ENCODE measurements around the gene RBM28.

The RBM28 gene

GRCh38 chr7:128255271-128255670 is 88.4 kb downstream of the RBM28 start:
- no peak for DNase-seq

GRCh38 chr7:128254470-128254869 is 89.2 kb downstream of the RBM28 start:
- DNase-seq = no peak

GRCh38 chr7:128253701-128254100 is 90.0 kb downstream of the RBM28 start:
- no peak for DNase-seq

- no peak for DNase-seq
Measured at GRCh38 chr7:128251337-128251736, 92.4 kb downstream of the RBM28 start.
